ENCODE data around the gene MGP. TPM values are rescaled to one million over a fixed set of nuclear protein-coding genes. Genes with fewer than 3 reads are reported as not detected.

The MGP gene
- total and polyA plus RNA-seq, 2 of the 4 experiments (the other 2 are of a cell fraction) = 1.4 to 2.7 TPM

- in situ Hi-C loops (cut with MboI; ENCODE audit: low sequenced_read_pairs) = no loop called here
- Histone ChIP-seq H3K9ac (ENCODE audit: low read depth, low read length) (no peak overlapping the region), H3K27me3 (ENCODE audit: control insufficient read depth, insufficient read depth, low read length) (no peaks in the 10 kb centered on the region), H3K79me1 (ENCODE audit: low read depth in 1 of 2, low read length in 2 of 2) (no peaks in the 10 kb centered on the region), H2BK15ac (ENCODE audit: low read depth, low read length) (no peak overlapping the region), H3K14ac (replicated peaks; ENCODE audit: low read depth, low read length) (no peak overlapping the region), H3K36me3 (ENCODE audit: control insufficient read depth, insufficient read depth, low read length) (no peaks in the 10 kb centered on the region), H4K91ac (ENCODE audit: insufficient read depth, low read depth, low read length) (no peak overlapping the region), H4K8ac (ENCODE audit: low read depth in 2 of 2, low read length in 2 of 2) (no peak overlapping the region), H3K4me3 (ENCODE audit: insufficient read depth, low read depth, low read length) (no peak overlapping the region), H3K56ac (ENCODE audit: extremely low read depth, insufficient read depth, low read length) (no peak overlapping the region), H2AK5ac (ENCODE audit: low read depth, low read length) (no peak overlapping the region), H3K4me2 (ENCODE audit: low read depth, low read length) (no peak overlapping the region), H3K27ac (ENCODE audit: insufficient read depth, low read length) (no peak overlapping the region), H2BK20ac (ENCODE audit: low read depth, low read length) (no peak overlapping the region), H3K4me1 (ENCODE audit: control insufficient read depth, insufficient read depth, low read length) (no peaks in the 10 kb centered on the region), H2BK5ac (ENCODE audit: low read depth, low read length, poor library complexity, severe bottlenecking) (no peak overlapping the region), H3K4ac (ENCODE audit: low read depth, low read length) (no peak overlapping the region), H3K9me3 (ENCODE audit: control insufficient read depth, insufficient read depth, low read length) (no peaks in the 10 kb centered on the region), H2AFZ (replicated peaks; ENCODE audit: low read length, poor library complexity) (no peak overlapping the region), H4K5ac (ENCODE audit: low read depth, low read length) (no peak overlapping the region), H3K9me1 (ENCODE audit: insufficient read depth, low read length) (no peaks in the 10 kb centered on the region), H2AK9ac (replicated peaks; ENCODE audit: low read depth, low read length, poor library complexity) (no peak overlapping the region), H2BK120ac (ENCODE audit: low read depth, low read length) (no peak overlapping the region), H3K18ac (ENCODE audit: low read depth, low read length) (no peak overlapping the region), H4K20me1 (ENCODE audit: insufficient read depth, low read length) (no peaks in the 10 kb centered on the region), H3K23ac (ENCODE audit: low read depth, low read length) (no peak overlapping the region)
- POLR2A ChIA-PET (ENCODE audit: unreplicated experiment) = no interaction called here
- ATAC-seq (ENCODE audit: low read depth) (no peak), DNase-seq (no peak)
- dilution Hi-C loops (cut with HindIII; ENCODE audit: low sequenced_read_pairs, unreplicated experiment) = no loop called here
- no CpG with 5 or more reads among the region's 1 CpG for WGBS, 2 experiments (ENCODE audit: extremely low coverage in 2 of 2, insufficient read length in 1 of 2)
- intact Hi-C loops (cut with micrococcal nuclease) = no loop called here
- no TSS peak for BruUV-seq (replicated peaks)
- TF ChIP-seq ELK1 (IDR thresholded peaks at IDR 0.05; ENCODE audit: borderline replicate concordance, low read depth, low read length) = no peak
- no peak for TF ChIP-seq MAFK (IDR thresholded peaks at IDR 0.05; ENCODE audit: low read depth, low read length)
- TF ChIP-seq MAZ (IDR thresholded peaks at IDR 0.05; ENCODE audit: borderline replicate concordance, low read depth, low read length) = no peak
- TF ChIP-seq RAD21 (IDR thresholded peaks at IDR 0.05; ENCODE audit: low read length) = no peak
- no peak for TF ChIP-seq RCOR1 (IDR thresholded peaks at IDR 0.05; ENCODE audit: insufficient replicate concordance, low read length)
- CTCF ChIA-PET = interaction anchor here (0.5 kb wide), 1 partner anchor 74 kb away, joined by 6 read pairs; no protein-coding TSS in a partner anchor
Observed at GRCh38 chr12:14878488-14878887, 7.2 kb downstream of the MGP start.

Measured in IMR-90 (cell line).